HG02763 (cell line): ENCODE results near the gene FOXP1.
A peak's percentile ranks its signal among the peaks of the same experiment; 100 is the strongest.

Source experiments
- ATAC-seq: cut with Tn5 transposase; IDR thresholded peaks from one replicate; pipeline ENCODE4 v1.9.1; 2021; ENCODE audit warnings: mild to moderate bottlenecking, moderate library complexity; ENCODE audit not compliant: unreplicated experiment

The FOXP1 gene

DNA sequence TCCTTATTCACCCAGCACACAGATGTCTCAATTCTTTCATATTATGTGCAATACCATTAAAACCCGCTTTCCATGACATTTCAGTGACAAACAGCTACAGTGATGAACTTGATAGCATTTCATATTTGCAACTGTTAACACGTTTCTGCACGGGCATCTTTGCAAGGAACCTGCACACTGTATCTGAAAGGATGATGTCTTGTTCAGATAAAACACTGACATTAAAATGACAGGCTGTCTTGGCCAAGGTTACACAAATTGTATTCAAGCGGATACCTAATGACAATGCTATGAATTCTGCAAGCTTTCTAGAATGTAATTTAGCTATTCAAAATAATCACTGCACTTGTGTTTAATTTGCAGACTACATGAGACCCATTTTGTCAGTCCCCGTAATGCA is 529.2 kb downstream of the FOXP1 start:
- no peak for ATAC-seq

DNA sequence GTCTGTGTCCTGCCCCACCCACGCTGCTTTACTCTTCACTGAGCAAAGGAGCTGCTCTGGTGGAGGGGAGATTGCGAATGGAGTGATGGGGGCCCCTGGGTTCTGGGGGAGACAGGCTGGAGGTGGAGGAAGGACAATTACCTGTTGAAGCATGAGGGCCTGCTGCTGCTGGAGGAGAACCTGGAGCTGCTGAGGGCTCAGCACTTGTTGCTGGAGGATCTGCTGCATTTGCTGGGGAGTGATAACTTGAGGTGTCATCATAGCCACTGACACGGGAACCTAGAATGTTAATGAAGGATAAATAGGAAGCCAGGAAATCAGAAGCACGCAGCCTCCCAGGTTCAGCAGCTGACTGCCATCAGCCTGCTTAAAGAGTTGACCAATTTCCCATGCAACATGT is 530.0 kb downstream of the FOXP1 start:
- ATAC-seq, result no peak

- no peak for ATAC-seq
These were observed 530.8 kb downstream of the FOXP1 start for GRCh38 chr3:71052716-71053115.

DNA sequence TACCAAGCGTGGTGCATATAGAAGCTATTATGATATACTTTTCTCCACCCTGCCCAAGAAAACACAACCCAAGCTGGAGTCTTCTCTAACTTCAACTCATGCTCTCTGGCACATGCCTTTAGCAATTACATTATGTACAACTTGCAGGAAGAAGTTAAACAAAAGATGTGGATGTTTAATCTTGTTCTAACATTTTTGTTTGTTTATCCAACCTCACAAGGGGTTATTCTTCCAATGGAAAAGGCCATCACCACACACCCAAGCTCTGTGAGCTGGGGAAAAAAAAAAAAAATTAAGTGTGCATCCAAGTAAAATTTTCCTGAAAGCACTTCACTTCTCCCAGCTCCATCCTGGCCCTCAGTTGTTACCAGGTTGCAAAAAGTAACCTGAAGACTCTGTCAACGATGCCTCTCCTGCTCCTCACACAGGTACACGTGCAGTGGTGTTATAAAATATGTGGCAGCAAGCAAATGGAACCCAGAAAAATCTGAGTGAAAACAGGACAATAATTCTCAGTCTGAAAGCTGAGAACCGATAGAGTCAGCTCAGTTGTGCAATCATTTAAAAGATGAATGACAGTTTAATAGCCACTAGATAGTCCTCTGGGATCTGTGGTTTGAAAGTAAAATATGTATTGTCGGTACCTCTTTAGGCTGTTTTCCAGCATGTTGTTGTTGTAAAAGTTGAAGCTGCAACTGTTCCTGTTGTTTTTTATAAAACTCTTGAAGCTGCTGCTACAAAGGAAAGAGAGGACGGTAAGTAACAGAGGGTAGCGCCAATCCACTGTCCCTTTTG is 531.4 kb downstream of the FOXP1 start:
- ATAC-seq, result no peak

GRCh38 chr3:71051259-71051595 is 532.3 kb downstream of the FOXP1 start:
- ATAC-seq, result no peak

DNA sequence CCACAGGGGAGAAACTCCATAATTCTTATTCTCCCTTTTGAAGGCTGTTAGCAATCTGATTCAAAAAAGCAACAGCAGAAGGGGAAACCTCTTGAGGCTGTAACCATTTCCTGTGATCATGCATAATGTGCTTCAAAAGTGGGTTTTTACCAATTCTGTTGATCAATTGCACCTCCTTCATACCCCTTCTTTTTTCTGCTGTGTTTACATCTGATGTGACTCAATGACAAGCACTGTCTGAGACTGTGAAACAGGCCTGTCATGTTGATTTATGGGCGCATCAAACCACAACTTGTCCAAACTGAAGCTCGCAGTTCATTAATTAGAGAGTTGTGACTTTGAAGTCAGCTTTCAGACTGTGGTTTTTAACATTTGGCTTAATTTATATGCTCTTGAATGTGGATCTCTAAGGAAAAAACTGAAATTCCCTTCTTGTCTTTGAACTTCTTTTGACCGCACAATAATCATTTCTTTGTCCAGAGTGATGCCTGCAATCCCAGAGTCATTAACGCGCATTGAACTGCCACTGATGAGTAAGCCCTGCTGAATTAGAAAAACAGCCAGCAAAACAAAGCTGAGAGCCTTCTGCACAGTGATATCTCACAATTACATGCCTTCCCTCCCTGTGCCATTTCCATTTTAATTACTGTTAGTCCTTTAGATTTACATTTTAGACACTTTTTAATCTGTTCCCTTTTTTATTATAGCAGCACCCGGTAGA is 532.8 kb downstream of the FOXP1 start:
- no peak for ATAC-seq

GRCh38 chr3:71050166-71050537 is 533.4 kb downstream of the FOXP1 start:
- ATAC-seq, result no peak

DNA sequence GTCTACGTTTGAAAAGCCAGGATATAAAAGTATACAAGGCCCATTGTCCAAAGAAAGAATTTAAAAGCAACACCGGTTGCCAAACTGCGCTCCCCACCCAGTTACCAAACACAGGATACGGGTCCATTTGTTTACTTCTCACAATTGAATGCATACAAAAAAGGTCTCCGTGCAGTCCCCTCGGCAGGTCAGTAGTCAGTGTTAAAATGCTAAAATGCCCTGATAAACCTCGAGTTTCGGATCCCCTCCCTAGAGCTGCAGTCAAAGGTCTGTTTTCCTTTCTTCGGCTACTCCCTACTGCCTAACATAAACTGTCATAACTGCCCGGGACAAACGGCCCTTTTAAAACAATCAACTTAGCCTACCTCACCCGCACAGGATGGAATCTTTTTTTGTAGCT is 534.6 kb downstream of the FOXP1 start:
- no peak for ATAC-seq

DNA sequence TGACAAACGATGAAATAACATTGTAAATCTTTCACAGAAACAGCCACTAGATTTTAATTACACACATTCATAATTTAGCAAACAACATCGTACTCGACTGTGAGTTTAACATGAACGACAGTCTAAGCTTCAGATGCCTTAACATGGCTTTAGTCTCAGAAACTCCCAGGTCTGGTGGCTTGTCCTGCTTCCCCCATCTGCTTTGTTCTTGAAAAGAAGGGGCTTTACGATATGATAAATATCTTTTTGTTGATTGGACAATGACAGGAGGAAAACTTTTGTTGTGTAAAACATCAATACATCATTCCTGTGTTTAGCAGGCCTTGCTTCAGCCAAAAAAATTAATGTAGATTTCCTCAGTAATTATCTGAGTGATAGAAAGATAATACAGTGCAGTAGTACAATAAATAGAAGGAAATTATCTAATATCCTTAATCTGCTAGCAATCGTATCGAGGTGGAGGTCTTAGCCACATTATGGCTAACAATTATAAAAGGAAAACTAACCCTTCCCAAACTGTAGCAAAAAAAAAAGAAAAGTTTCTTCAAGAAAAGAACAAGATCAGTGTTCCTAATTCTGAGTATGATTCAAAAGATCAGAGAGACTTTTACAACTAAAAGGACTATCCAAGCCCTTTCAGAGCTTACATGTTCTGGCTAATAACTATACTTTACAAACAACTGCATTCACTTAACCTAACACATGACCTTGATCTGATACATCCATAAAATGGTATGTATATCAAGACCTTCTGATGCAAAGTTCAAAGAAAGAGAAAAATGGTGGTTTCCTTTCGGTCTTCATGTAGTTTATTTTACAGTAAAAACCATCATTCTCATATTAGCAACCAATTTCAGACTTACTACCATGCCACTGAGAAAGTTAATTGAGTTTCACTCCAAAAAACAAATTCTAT is 535.7 kb downstream of the FOXP1 start:
- ATAC-seq, result no peak

- ATAC-seq, result no peak
These were observed 536.7 kb downstream of the FOXP1 start for GRCh38 chr3:71046791-71047190.

DNA sequence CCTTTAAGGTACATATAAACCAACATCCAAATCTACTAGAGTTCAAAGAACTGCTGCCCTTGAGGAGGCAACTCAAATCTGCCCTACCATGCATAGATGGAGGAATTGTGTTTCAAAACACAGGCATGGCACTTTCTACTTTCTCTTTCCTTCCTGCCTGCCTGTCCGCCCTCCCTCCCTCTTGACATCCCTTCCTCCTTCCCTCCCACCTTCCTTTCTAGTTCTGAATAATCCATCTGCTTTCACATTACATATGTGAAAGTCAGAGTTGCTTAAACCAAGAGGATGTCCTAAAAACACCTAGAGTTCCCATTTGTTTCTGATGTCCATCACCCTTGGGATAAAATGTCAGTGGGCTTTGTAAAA is 537.6 kb downstream of the FOXP1 start:
- peak; percentile 58 for ATAC-seq

- no peak for ATAC-seq
These were observed 538.2 kb downstream of the FOXP1 start for GRCh38 chr3:71045212-71045916.

- ATAC-seq, result no peak
These were observed 540.8 kb downstream of the FOXP1 start for GRCh38 chr3:71042759-71043158.

- no peak for ATAC-seq
These were observed 542.2 kb downstream of the FOXP1 start for GRCh38 chr3:71041371-71041770.

DNA sequence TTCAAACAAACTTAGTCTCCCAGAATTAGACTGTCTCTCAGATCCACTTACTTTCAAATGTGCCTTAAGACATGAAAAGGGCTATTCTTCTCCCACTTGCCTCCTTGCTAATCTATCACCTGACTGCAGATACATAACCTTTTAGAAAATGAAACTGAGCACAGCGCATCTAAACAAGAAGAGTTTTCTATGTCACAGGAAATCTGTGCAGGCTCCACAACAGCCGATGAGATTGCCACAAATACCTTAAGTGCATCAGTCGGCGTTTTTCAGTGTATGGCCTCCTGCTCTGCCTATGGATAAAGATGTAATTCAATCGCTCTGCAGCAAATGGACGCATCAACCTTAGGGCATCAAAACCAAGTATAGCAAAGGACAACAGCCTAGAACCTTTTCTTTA is 544.2 kb downstream of the FOXP1 start:
- ATAC-seq, result no peak

DNA sequence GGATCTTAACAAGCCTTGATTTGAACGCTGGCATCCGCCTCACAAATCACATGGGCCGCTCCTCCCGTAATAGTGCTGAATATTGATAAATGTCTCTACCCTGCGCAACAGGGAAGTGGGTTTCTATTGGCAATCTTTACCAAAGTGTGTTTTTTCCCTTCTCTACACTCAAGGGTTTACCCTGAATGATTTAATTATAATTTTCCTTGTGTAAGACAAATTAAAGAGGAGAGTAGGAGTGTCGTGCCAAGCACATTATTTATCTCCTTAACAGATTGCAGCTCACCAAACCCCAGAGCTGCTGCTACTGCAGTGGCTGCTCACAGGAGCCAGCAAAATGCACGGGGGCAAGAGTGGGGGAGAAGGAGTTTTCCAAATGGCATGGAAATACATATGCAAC is 545.8 kb downstream of the FOXP1 start:
- ATAC-seq, result no peak

GRCh38 chr3:71035886-71036285 is 547.6 kb downstream of the FOXP1 start:
- ATAC-seq, result no peak

DNA sequence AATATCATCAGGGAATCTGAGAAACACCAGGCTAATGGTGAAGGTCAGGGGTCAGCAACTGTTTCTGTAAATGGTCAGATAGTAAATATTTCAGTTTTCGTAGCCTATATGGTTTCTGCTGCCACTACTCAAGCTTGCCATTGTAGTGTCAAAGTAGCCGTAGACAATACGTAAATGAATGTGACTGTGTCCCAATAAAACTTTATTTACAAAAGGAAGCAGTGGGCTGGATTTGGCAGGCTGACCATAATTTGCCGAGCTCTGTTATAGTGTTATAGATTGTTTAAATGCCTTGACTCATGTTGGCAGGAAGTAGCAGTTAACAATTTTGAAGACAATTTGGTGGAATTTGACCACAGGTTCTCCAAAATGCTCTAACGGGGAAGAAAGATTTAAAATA is 548.2 kb downstream of the FOXP1 start:
- no peak for ATAC-seq

- no peak for ATAC-seq
These were observed 549.8 kb downstream of the FOXP1 start for GRCh38 chr3:71033681-71034220.

DNA sequence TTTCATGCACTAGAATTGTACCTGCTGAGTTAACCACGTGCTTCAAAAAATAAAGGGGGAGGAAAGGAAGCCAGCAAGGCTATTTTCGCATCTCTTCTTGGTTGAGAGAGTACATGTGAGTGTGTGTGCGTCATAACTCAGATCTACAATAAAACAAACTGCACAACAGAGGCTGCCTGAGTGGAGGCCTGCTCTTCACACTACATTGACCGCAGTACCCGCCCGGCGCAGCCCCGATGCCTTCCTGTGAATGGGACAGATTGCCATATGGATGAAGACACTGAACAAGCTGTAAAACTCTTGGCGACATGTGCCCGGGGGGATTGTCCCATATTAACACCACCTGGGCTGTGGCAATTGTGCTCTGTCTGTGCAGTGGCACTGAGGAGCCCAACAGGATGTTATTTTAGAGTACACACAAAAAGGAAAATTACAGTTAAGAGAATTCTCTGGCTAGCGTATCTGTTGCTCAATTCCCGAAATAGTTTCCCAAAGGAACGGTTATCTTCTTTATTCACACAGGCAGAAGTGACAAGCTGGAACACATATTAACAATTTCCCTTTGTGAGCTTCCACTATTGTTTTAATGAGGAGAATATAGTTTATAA is 551.5 kb downstream of the FOXP1 start:
- no peak for ATAC-seq
